Activated T-helper 1 cell treated with anti-CD3 and anti-CD28 coated beads, Interleukin-12 subunit alpha, Interleukin-12 subunit beta, Interleukin-2, Interleukin-4 antibody, amounts not matched to agents 30 ng/mL and 10 ng/mL and 1 ng/mL, durations not matched to agents 14 hours and 24 hours and 36 hours (primary cell): ENCODE data around the gene RIMS3. TPM values are rescaled to one million over a fixed set of nuclear protein-coding genes. Genes with fewer than 3 reads are reported as not detected.

Source experiments
- DNase-seq: peaks from one replicate; pipeline ENCODE4 v3.0.0; 2021; ENCODE audit warnings: low spot score
- H3K27ac Mint-ChIP-seq: one replicate; pipeline ENCODE4 v1.8.0; 2021; ENCODE audit warnings: mild to moderate bottlenecking, mixed read lengths
- H3K27me3 Mint-ChIP-seq: one replicate; pipeline ENCODE4 v1.8.0; 2022; ENCODE audit warnings: mild to moderate bottlenecking, moderate library complexity, mixed read lengths; ENCODE audit not compliant: insufficient read depth
- H3K36me3 Mint-ChIP-seq: one replicate; pipeline ENCODE4 v1.8.0; 2021; ENCODE audit warnings: low read depth, mixed read lengths
- H3K4me1 Mint-ChIP-seq: one replicate; pipeline ENCODE4 v1.8.0; 2021; ENCODE audit warnings: low read depth, mixed read lengths
- H3K4me3 Mint-ChIP-seq: one replicate; pipeline ENCODE4 v1.8.0; 2021; ENCODE audit warnings: mild to moderate bottlenecking, moderate library complexity, mixed read lengths
- H3K9me3 Mint-ChIP-seq: one replicate; pipeline ENCODE4 v1.8.0; 2021; ENCODE audit warnings: mixed read lengths
- intact Hi-C: fragments of 100-400 bp; cut with micrococcal nuclease; formaldehyde crosslinking; loops from one replicate; pipeline ENCODE4 v1.15.1; 2024
- total RNA-seq: library from RNA; stranded (reverse); gene quantifications from 2 replicates; pipeline ENCODE4 v1.2.3, GENCODE V29; 2022

The RIMS3 gene
- total RNA-seq, 1 donor from 2014 or later, result 1.9 TPM

- Mint-ChIP-seq H3K4me1 (no peaks in the 10 kb centered on the region), H3K27me3 (peaks cover 6% of the 10 kb centered on the region), H3K27ac (no peak overlapping the region), H3K9me3 (no peaks in the 10 kb centered on the region), H3K36me3 (no peaks in the 10 kb centered on the region), H3K4me3 (no peak overlapping the region)
- no peak for DNase-seq
- intact Hi-C loops, result no loop called here
Observed at GRCh38 chr1:40610156-40610555, 55.3 kb downstream of the RIMS3 start.

- no peak for DNase-seq
- H3K4me1 Mint-ChIP-seq, result no peaks in the 10 kb centered on the region
- H3K4me3 Mint-ChIP-seq, result no peak overlapping the region
- H3K36me3 Mint-ChIP-seq, result no peaks in the 10 kb centered on the region
- intact Hi-C loops, result no loop called here
- H3K27ac Mint-ChIP-seq, result no peak overlapping the region
- no peaks in the 10 kb centered on the region for H3K9me3 Mint-ChIP-seq
- peaks cover 7% of the 10 kb centered on the region for H3K27me3 Mint-ChIP-seq
Observed at GRCh38 chr1:40607921-40608320, 57.6 kb downstream of the RIMS3 start.

- no peak for DNase-seq
- no peak overlapping the region for H3K27ac Mint-ChIP-seq
- no peaks in the 10 kb centered on the region for H3K36me3 Mint-ChIP-seq
- intact Hi-C loops, result no loop called here
- H3K9me3 Mint-ChIP-seq, result no peaks in the 10 kb centered on the region
- H3K27me3 Mint-ChIP-seq, result peaks cover 7% of the 10 kb centered on the region
- H3K4me3 Mint-ChIP-seq, result no peak overlapping the region
- H3K4me1 Mint-ChIP-seq, result no peaks in the 10 kb centered on the region
Observed at GRCh38 chr1:40606978-40607377, 58.5 kb downstream of the RIMS3 start.

DNA sequence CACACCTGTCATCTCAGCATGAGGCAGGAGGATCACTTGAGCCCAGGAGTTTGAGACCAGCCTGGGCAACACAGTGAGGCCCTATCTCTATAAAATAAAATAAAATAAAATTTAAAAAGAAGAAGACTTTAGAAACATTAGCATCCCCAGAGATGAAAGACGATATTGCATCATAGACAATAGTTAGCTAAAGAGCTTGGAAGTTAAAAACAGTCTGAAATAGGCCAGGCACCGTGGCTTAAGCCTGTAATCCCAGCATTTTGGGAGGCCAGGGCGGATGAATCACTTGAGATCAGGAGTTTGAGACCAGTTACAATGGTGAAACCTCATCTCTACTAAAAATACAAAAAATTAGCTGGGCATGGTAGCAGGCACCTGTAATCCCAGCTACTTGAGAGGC, 59.3 kb downstream of the RIMS3 start:
- intact Hi-C loops, result no loop called here
- H3K27ac Mint-ChIP-seq, result no peak overlapping the region
- no peak for DNase-seq
- peaks cover 4% of the 10 kb centered on the region for H3K27me3 Mint-ChIP-seq
- no peaks in the 10 kb centered on the region for H3K9me3 Mint-ChIP-seq
- no peak overlapping the region for H3K4me3 Mint-ChIP-seq
- H3K36me3 Mint-ChIP-seq, result no peaks in the 10 kb centered on the region
- H3K4me1 Mint-ChIP-seq, result no peaks in the 10 kb centered on the region

DNA sequence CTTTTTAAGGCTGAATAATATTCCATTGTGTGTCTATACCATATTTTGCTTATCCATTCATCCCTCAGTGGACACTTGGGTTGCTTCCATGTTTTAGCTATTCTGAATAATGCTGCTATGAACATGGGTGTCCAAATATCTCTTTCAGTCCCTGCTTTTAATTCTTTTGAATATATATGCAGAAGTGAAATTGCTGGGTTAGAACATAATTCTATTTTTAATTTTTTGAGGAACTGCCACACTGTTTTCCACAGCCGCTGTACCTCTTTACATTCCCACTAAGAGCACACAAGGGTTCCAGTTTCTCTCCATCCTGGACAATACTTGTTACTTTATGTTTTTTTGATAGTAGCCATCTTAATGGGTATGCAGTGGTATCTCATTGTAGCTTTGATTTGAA, 65.6 kb downstream of the RIMS3 start:
- intact Hi-C loops, result no loop called here
- Mint-ChIP-seq H3K9me3 (no peaks in the 10 kb centered on the region), H3K27ac (no peak overlapping the region), H3K4me3 (no peak overlapping the region), H3K4me1 (no peaks in the 10 kb centered on the region), H3K36me3 (no peaks in the 10 kb centered on the region), H3K27me3 (peaks cover 13% of the 10 kb centered on the region)
- DNase-seq, result no peak

DNA sequence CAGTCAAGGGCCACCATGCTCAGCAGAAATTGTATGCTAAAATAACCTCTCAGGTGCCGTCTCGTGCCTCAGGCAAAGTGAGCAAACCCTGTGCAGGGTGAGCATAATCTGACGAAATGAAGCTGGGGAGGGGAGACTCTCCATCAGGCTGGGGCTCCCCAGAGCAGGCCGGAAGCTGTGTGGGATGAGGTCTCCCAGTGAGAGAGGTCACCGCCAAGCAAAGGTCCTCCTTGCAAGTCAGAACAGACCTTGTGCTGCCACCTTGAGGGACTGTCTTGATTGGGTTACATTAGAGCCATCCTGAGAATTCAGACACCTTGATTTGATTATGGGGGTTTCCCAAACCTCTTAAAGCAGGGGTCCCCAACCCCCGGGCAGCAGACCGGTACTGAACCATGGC, 69.9 kb downstream of the RIMS3 start:
- Mint-ChIP-seq H3K4me3 (no peak overlapping the region), H3K9me3 (no peaks in the 10 kb centered on the region), H3K36me3 (no peaks in the 10 kb centered on the region), H3K27me3 (peaks cover 14% of the 10 kb centered on the region), H3K27ac (no peak overlapping the region), H3K4me1 (peaks cover 16% of the 10 kb centered on the region)
- DNase-seq, result no peak
- intact Hi-C loops, result no loop called here

DNA sequence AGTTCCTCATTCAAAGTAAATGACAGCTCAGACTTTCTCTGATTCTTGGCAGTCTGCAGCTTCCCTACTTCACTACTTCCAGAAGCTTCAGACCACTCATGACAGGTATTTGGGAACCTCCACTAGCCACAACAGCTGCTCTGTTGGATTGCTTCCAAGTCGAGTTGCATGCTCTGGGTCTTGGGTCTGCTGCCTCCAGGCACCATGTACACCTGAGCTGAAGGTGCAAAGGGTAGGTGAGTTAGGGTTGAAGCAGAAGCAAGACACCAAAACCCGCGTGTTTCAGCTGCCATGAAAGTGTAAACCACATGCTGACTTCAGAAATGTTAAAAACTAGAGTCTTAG, 71.3 kb downstream of the RIMS3 start:
- Mint-ChIP-seq H3K9me3 (no peaks in the 10 kb centered on the region), H3K27ac (no peak overlapping the region)

GRCh38 chr1:40593449-40594186, 71.9 kb downstream of the RIMS3 start:
- Mint-ChIP-seq H3K27me3 (peaks cover 4% of the 10 kb centered on the region), H3K36me3 (no peaks in the 10 kb centered on the region), H3K4me3 (no peak overlapping the region), H3K4me1 (peaks cover 16% of the 10 kb centered on the region), H3K9me3 (no peaks in the 10 kb centered on the region), H3K27ac (no peak overlapping the region)
- intact Hi-C loops, result no loop called here
- DNase-seq, result no peak

More for the DNA sequence above, 71.3 kb downstream of the RIMS3 start:
- Mint-ChIP-seq H3K4me1 (peaks cover 16% of the 10 kb centered on the region), H3K27me3 (peaks cover 7% of the 10 kb centered on the region), H3K36me3 (no peaks in the 10 kb centered on the region), H3K4me3 (no peak overlapping the region)
- no peak for DNase-seq
- intact Hi-C loops, result no loop called here

DNA sequence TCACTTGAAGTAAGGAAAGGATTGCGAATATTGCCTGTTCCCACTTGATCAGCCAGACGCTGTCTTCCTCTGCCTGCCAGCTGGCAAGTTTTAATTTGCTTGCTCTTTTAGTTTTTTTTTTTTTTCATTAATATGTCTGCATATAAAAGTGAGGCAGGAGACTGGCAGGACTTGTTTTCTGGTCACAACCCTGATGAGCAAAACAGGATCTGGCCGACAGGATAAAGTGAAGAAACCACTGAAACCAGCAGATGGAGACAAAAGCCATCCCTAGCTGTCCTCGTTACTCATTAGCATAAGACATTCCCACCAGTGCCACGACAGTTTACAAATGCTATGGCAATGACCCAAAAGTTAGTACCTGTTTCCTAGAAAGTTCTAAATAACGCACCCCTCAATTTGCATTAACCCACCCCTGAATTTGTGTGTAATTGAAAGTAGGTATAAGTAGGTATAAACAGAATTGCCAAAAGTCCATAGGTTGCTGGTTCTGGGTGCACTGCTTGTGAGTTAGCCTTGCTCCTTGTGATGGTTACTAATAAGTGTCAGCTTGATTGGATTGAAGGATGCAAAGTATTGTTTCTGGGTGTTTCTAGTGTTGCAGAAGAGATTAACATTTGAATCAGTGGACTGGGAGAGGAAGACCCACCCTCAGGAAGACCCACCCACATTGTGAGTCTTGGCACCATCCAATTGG, 73.2 kb downstream of the RIMS3 start:
- Mint-ChIP-seq H3K27ac (no peak overlapping the region), H3K4me1 (peaks cover 16% of the 10 kb centered on the region), H3K27me3 (peaks cover 7% of the 10 kb centered on the region), H3K36me3 (no peaks in the 10 kb centered on the region), H3K9me3 (no peaks in the 10 kb centered on the region), H3K4me3 (no peak overlapping the region)
- DNase-seq, result no peak
- intact Hi-C loops, result no loop called here

DNA sequence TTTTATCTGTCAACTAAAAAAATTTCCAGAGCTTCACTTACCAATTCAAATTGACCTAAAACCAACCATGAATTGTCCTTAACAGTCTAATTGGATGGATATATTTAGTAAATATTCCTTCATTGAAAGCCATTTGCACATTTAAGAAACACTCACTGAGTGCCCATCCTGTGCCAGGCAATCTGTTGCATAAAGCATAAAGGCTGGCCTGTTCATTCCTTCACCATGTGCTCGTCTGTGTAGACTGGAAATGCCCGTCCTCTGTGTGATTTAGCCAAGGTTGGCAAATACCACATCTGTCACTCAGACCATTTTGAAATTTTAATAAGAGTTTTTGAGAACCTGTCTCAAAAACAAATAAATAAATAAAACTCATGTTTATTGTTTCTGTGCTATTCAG, 76.9 kb downstream of the RIMS3 start:
- H3K36me3 Mint-ChIP-seq, result no peaks in the 10 kb centered on the region
- H3K27ac Mint-ChIP-seq, result no peak overlapping the region
- intact Hi-C loops, result no loop called here
- no peaks in the 10 kb centered on the region for H3K9me3 Mint-ChIP-seq
- peaks cover 8% of the 10 kb centered on the region for H3K4me1 Mint-ChIP-seq
- H3K4me3 Mint-ChIP-seq, result no peak overlapping the region
- no peak for DNase-seq
- peaks cover 13% of the 10 kb centered on the region for H3K27me3 Mint-ChIP-seq

- intact Hi-C loops, result no loop called here
- peak overlapping the region; percentile 21 for H3K27ac Mint-ChIP-seq
Observed at GRCh38 chr1:40583980-40584379, 81.5 kb downstream of the RIMS3 start.

GRCh38 chr1:40582116-40582515, 83.4 kb downstream of the RIMS3 start:
- H3K27ac Mint-ChIP-seq, result no peak overlapping the region
- peaks cover 18% of the 10 kb centered on the region for H3K27me3 Mint-ChIP-seq
- intact Hi-C loops, result no loop called here
- H3K9me3 Mint-ChIP-seq, result no peaks in the 10 kb centered on the region
- no peaks in the 10 kb centered on the region for H3K36me3 Mint-ChIP-seq
- no peak overlapping the region for H3K4me3 Mint-ChIP-seq
- no peak for DNase-seq
- H3K4me1 Mint-ChIP-seq, result no peaks in the 10 kb centered on the region

More at GRCh38 chr1:40583980-40584379, 81.5 kb downstream of the RIMS3 start:
- Mint-ChIP-seq H3K4me1 (no peaks in the 10 kb centered on the region), H3K36me3 (no peaks in the 10 kb centered on the region), H3K9me3 (no peaks in the 10 kb centered on the region), H3K27me3 (peaks cover 13% of the 10 kb centered on the region), H3K4me3 (no peak overlapping the region)
- DNase-seq, result no peak

- no peaks in the 10 kb centered on the region for H3K36me3 Mint-ChIP-seq
- peaks cover 15% of the 10 kb centered on the region for H3K27me3 Mint-ChIP-seq
- H3K4me3 Mint-ChIP-seq, result no peak overlapping the region
- peaks cover 5% of the 10 kb centered on the region for H3K9me3 Mint-ChIP-seq
- no peaks in the 10 kb centered on the region for H3K4me1 Mint-ChIP-seq
- intact Hi-C loops, result no loop called here
- H3K27ac Mint-ChIP-seq, result no peak overlapping the region
- no peak for DNase-seq
Observed at GRCh38 chr1:40575336-40575735, 90.1 kb downstream of the RIMS3 start.
